GM10847 (cell line): ENCODE data around the gene DNAH1.

Source experiments
- POLR2A ChIP-seq: IDR thresholded peaks from 2 replicates; pipeline ENCODE4 v1.6.1; 2011; ENCODE audit not compliant: insufficient read length; ENCODE audit errors: extremely low read depth

Gene DNAH1

DNA sequence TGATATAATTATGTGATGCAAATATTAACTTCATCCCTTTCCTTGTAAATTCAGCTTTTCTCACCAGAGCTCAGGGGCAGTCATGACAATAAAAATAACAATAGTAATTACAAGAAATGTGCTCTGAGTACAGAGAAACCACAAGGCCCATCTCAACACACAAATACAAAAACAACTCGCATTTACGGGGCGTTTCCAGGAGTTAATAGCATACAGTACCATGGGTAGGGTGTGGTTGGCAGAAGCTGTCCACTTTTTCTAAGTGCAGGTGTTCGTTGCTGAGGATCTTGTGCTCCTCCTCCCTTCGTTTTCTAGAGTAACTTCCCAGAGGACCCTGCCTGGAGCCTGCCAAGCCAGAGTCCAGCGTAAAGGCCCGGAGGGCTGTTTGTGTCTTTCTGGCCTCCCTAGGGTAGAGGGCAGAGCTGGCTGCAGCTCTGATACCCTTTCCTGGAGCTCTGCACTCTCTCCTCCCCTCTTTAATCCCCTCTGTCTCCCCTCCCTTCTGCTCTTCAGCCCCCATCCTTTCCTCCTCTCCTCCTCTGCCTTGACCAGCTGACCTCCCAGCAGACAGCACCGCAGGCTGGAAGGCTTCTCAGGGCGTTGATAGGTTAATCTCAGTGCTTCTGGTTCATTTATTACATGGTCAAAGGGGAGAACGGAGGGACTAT is 117.3 kb downstream of the DNAH1 start:
- no peak for TF ChIP-seq POLR2A

DNA sequence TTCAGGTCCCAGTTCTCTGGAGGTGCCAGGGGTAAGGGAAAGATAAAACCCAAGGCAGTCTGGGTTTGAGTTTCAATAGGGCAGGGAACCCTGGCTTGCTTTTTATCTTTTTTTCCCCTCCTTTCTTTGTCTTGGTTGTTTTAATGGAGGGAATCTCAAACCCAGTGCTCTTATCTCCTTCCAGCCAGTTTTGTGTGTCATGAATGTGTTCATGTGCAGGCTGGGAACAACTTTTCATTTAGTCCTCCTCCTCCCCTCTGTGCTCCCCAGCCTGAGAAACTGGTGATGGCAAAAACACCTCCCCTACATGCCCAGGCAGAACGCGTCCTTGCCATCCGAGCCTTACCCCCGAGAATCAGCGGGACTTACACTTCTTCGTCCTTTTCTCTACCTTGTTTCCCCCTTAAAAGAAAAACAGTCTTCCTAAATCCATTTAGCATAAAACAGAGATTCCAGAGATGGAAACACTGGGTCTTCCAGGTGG is 117.9 kb downstream of the DNAH1 start:
- no peak for TF ChIP-seq POLR2A

DNA sequence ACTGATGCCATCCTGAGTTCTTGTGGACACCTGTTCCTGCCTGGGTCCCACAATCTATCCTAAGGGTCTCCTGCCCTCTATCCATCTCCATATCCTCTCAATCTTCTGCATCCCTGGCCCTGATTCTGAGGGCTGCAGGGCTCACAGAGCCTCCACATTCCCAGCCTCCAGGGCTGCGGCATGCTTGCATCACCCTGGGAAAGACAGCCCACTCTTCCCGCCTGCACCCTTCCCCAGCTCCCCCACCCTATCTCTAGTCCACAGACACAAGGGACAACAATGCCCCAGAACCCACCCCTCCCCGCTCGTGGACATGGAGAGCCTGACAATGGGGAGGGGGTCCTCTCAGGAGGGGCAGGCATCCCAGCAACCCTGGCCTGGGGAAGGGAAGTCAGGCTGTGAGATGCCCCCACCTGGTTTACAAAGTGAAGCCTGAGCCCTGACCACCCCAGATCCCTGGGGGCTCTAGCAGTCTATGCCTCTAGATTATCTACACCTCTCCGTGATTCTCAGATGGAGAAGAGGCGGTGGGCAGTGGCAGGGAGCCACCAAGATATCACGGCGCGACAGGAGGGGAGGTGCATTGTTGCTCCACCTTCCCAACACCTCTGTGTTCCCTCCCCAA is 118.5 kb downstream of the DNAH1 start:
- TF ChIP-seq POLR2A: no peak

DNA sequence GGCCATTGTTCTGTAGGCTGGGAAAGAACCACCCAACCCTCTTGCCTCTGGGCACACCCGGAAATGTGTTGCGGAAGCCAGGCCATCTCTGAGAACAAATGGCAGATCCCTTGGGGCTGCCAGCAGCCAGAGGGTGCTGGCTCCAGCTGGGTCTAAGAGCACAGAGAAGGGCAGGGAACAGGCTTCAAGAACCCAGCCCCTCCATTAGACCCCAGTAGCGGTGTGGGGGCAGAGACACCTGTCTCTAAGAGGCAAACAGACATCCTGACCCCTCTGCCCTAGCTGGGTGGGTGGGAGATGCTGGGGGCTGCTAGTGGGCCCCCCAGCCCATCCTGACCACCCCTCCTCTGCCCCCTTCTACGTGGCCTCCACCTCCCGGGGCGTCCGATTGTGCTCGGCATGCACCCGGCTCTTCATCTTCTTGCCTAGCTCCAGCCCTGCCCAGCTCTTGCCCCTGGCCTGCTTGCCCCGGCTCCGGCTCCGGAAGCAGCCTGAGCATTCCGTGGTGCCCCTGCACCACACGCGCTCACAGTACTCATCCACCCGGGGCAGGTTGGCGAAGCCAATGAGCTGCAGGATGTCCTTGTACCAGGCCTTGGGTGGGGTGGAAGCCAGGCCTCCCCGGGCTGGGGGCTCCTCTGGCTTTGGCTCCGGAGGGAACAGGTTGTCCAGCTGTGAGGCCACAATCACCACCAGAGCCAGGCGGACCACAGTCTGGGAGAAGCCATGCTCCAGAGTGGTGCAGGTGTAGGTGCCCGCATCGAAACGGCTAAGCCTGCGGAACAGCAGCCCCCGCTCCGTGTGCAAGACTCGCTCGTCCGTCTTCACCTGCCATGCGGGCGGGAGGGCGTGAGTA is 119.4 kb downstream of the DNAH1 start:
- no peak for TF ChIP-seq POLR2A

DNA sequence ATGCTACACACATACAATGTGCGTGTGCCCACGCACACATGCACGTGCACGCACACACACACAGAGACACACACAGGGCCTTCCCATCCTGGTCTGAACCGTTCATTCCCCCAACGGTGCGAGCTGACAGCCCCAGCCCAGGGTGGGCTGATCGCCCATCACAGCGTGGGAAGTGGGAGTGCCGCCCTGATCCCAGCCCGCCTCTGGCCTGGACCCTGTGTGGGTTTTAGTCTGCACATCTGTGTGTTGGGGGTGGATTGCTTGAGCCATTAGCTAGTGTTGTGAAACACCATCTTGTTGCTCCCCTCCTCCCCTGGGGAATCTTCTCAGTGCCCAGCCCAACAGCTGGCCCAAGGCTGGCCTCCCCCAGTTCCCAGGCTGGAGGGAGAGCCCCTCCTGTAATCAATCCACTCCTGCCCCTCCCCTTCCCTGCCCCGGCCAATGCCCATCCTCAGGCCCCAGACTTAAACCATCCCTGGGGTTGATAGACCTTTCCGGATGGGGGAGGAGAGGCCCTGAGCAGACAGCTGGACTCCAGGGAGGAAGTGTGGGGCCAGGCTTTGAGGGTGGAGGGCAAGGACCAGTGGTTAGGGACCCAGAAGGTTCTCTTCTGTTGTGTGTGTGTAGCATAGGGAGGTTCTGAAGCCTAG is 120.5 kb downstream of the DNAH1 start:
- TF ChIP-seq POLR2A: no peak

DNA sequence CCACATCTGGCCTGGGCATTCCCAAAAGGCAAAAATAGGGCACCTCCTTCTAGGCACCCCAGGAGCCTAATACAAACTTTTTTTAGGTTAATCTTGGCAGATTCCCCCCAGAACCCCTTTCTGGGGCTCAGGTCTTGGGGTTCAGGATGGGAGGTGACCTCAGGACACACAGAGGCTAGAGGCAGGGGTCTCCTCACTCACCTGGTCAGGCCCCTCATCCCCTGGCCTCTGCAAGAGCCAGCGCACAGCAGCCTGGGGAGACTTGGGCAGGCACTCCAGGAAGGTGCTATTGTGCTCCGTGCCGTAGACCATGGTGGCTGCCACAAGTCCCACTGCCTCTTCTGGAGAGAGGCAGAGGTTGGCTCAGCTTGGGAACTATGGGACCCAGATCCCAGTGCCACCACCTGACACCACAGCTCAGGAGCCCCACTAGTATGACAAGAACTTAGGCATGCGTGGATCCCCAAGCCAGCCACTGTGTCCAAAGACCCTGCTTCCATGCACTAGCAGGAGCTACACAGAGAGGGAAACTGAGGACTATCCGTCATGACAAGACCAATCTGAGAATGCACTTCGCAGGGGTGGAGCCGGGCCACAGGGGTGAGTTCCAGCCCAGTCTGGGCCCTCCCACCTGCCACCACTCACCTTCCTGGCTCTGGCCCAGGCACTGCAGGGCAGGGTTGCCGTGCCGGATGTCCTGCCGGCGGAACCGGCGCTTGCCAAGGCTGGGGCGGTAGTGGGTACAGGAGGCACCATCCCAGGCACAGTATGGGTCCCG is 121.4 kb downstream of the DNAH1 start:
- no peak for TF ChIP-seq POLR2A

DNA sequence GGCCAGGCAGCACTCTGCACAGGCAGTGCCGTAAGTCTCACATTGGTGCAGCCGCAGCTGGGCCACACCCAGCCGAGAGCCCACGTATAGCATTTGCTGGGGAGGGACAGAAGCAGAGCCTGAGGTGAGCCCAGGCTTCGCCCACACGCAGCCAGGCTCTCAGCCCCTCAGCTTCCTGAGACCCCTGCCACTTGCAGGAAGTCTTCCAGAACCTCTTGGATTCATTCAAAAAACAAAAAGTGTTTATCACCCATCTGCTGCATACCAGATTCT is 121.9 kb downstream of the DNAH1 start:
- no peak for TF ChIP-seq POLR2A

- no peak for TF ChIP-seq POLR2A
These were observed 122.7 kb downstream of the DNAH1 start for GRCh38 chr3:52438579-52439425.

DNA sequence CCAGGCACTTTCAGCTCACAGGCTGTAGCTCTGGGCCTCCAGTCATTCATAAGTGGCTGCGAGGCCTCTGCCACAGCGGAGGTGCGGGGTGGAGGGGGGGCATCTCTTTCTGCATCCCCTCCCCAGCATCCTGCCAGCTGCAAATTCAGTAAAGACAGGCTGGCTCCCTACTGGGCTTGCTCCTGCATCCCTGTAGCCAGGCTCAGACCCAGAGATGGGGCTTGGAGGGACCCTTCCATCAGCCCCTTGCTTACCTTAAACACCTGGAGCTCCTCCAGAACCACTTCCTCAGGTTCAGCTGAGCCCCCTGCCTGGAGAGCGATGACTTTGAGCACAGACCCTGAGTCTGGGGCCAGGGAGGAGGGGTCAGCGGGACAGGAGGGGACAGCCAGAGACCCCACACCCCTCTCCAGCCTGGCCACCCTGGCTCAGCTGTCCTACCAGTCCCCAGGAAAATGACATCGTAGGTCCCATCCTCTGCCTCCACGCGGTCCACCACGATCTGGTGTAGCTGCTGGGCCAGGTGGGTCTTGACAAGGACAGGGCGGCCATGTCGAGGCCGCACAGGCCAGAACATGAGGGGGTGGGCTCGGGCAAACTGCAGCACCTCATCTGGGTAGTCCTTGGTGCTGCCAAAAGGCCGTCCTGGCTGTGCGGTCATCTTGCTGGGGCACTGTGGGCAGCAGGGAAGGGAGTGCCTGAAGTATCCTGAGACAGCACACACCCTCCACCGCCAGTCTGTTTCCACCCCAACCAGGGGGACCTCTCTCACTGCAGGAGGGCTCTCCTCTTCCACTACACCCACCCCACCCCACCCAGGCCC is 123.5 kb downstream of the DNAH1 start:
- no peak for TF ChIP-seq POLR2A

DNA sequence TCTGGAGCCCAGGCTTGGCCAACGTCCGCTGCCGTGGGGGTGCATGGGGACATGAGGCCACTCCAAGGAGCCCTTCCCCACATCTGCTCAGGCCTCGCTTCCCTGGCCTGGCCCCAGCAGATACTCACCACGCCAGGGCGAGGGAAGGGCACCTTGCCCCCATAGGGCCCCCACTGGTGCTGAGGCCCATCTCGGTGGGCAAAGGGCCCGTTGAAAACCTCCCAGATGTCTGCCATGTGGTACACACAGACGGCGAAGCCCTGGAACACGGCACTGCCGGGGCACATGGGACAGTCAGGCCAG is 124.1 kb downstream of the DNAH1 start:
- TF ChIP-seq POLR2A: no peak

- no peak for TF ChIP-seq POLR2A
These were observed 124.6 kb downstream of the DNAH1 start for GRCh38 chr3:52440671-52441070.

DNA sequence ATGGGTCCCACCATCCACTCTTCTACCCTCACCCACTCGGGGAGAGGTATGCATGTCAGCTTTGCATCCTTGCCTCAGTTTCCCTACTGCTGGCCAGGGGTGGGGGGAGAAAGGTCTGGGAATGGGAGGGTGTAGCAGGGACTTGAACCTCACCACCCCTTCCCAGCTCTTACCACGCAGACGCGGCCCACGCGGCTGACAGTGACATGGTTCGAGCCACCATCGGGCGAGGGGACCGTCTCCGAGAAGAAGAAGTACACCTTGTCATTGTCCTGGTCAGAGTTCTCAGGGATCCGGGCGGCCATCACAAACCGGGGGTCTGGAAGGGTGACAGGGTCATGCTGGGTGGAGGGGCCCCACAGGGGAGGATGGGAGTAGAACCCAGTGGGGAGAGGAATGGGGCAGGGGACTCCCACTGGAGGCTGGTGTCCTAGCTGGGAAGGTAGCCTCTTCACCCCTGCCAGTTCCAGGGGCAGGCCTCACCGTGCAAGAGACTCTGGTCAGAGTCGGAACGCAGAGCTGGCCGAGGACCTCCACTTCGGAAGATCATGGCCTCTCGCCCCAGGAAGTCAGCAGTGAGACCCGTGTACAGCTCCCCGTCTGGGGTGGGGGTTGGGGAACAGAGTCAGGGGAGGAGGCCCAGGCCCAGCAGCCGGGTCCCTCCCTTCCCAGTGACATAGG is 125.1 kb downstream of the DNAH1 start:
- TF ChIP-seq POLR2A: no peak

- TF ChIP-seq POLR2A: no peak
These were observed 125.7 kb downstream of the DNAH1 start for GRCh38 chr3:52441772-52442332.
